Stimulated activated CD4-positive, alpha-beta T cell treated with anti-CD3 and anti-CD28 coated beads, Interleukin-12 subunit alpha, Interleukin-12 subunit beta, amount 100 ng/mL, for 48 hours (primary cell): ENCODE data around the gene SLC25A13.
"Not testable (repeated sequence)": the region's sequence is repeated elsewhere in the genome, so short reads cannot be mapped to it uniquely, and the experiment has no call there.

Experiments
- DNase-seq, 3 donors: peaks; one replicate each; pipeline ENCODE4 v3.0.0-alpha.2; 2020; ENCODE audit warnings: low read depth in 2 of 3, low spot score in 1 of 3

Gene SLC25A13, protein sequence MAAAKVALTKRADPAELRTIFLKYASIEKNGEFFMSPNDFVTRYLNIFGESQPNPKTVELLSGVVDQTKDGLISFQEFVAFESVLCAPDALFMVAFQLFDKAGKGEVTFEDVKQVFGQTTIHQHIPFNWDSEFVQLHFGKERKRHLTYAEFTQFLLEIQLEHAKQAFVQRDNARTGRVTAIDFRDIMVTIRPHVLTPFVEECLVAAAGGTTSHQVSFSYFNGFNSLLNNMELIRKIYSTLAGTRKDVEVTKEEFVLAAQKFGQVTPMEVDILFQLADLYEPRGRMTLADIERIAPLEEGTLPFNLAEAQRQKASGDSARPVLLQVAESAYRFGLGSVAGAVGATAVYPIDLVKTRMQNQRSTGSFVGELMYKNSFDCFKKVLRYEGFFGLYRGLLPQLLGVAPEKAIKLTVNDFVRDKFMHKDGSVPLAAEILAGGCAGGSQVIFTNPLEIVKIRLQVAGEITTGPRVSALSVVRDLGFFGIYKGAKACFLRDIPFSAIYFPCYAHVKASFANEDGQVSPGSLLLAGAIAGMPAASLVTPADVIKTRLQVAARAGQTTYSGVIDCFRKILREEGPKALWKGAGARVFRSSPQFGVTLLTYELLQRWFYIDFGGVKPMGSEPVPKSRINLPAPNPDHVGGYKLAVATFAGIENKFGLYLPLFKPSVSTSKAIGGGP

GRCh38 chr7:96321658-96322372 lies at the start of gene SLC25A13:
TSS of gene SLC25A13 (minus strand) at chr7:96322098. CDS start at chr7:96321956, 142 bp downstream.
- peak in 2 of 3 donors; percentile 42 to 70 for DNase-seq

- not testable (repeated sequence) for DNase-seq
These were observed 44.0 kb upstream of the SLC25A13 start for GRCh38 chr7:96365916-96366315.

DNA sequence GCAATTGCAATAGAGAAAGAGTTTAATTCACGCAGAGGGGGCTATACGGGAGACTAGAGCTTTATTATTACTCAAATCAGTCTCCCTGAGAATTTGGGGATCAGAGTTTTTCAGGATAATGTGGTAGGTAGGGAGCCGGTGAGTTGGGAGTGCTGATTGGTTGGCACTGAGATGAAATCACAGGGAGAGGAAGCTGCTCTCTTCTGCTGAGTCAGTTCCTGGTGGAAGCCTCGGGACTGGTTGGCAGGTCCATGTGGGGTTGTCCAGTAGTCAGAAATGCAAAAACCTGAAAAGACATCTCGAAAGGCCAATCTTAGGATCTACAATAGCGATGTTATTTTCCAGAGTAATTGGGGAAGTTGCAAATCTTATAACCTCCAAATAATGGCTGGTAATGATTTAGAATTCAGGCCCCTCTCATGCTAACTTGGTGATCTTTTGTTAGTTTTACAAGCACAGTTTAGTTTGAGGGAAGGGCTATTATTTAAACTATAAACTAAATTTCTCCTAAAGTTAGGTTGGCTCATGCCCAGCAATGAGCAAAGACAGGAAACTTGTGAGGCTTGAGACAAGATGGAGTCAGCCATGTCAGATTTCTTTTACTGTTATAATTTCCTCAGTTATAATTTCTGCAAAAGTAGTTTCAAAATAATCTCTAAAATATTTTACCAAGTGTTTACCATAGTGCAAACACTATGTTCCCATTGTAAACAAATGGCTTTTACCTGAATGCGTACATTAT lies 39.4 kb upstream of the SLC25A13 start:
- no peak for DNase-seq

GRCh38 chr7:96359876-96360275 lies 38.0 kb upstream of the SLC25A13 start:
- no peak for DNase-seq

GRCh38 chr7:96358236-96358971 lies 36.5 kb upstream of the SLC25A13 start:
- not testable (repeated sequence) for DNase-seq

DNA sequence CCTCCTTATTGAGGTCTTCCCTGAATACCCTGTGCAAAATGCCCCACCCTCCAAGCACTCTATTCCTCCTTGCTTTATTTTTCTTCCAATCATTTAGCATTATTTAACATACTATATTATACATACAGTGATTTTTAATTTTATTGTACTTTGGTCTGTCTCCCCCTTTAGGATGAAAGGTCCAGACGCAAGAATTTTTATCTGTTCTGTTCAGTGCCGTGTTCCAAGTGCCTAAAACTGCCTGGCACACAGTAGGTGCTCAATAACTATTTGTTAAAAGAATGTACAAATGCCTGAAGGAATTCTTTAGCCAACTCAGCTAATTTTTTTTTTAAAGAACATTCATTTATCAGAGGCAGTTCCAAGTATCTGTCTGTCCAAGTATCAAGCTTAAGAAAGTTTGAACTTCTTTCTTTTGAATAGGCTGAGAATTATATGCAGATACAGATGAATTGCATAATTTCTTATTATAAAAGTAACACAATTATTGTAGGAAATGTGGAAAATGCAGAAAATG lies 34.1 kb upstream of the SLC25A13 start:
- DNase-seq, result no peak

DNA sequence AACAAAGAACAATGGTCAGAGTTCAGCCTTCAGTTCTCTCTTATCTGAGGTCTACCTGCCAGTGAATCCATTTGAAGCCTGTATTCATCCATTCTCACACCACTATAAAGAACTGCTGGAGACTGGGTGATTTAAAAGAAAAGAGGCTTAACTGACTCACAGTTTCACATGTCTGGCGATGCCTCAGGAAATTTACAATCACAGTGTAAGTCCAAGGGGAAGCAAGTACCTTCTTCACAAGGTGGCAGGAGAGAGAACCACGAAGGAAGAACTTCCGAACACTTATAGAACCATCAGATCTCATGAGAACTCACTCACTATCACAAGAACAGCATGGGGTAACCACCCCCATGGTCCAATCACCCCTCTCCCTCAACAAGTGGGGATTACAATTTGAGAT lies 33.0 kb upstream of the SLC25A13 start:
- no peak for DNase-seq

DNA sequence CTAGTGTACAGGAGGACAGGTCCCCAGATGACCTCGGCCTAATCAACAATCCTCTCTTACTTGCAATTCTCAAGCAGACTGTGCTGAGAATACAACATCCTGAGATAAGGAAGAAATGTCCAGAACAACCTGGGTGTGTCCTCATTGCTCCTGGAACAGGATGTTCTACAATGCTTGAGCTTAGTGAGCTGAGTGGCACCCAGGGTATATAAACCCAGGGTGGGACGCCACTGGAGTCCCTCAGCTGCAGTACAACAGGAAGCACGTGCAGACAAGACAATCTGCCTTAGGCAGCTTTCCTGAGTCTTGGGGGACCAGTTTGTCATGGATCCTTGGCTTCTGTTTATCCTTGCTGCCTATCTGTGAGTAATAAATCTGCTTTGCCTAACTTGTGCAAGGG lies 27.7 kb upstream of the SLC25A13 start:
- DNase-seq, result no peak

DNA sequence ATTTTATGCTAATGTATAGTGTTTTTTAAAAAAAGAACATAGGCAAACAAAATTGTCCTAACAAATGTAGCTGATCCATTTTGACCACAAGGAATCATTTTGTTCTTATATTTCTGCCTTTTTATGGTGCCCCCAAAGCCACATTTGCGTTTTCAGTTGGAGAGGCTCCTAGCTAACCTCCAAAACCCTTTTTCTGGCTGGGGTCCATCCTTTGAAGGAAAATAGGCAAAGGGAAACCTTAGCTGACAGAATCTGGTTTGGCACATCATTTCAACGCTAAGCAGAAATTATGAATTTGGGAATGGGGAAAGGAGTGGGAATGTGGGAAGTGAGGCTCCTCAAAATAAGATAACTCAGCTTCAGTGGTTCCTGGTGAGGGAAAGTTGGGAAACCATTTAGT lies 25.6 kb upstream of the SLC25A13 start:
- DNase-seq, result no peak

- no peak for DNase-seq
These were observed 24.5 kb upstream of the SLC25A13 start for GRCh38 chr7:96346293-96346953.

GRCh38 chr7:96344236-96344635 lies 22.3 kb upstream of the SLC25A13 start:
- DNase-seq, result no peak

DNA sequence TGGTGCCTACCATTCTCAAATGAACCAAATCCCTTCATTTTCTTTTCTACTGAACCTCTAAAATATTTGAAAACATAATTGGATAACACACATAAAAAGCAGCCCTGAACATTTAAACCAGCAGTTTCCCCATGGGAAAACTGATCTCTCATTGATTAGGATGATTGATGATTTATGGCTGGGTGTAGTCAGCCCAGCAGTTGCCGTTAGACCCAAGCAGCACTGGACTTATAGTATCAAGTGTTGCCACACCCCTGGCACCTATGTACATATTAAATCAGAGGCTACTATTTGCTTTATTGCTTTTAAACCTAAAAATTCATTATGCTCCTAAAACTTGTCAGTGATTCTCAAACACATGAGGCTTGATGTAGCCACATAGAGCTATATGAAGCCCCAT lies 20.2 kb upstream of the SLC25A13 start:
- DNase-seq, result no peak

- no peak for DNase-seq
These were observed 15.6 kb upstream of the SLC25A13 start for GRCh38 chr7:96337519-96337918.

DNA sequence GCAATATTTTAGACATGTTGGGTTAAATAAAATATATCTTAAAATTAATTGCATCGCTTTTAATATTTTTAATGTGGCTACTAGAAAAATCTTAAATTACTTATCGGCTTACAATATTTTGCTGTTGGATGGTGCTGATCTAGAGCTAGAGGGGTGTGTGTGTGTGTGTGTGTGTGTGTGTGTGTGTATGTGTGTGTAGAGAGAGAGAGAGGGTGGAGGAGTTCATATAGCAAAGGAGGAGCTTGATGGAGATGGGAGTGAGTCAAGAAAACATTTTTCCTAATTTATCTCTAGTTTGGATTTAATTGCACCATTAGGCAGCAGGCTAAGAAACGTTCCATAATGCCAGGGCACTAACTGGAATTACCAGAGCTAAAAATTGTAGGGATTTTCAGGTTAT lies 10.4 kb upstream of the SLC25A13 start:
- DNase-seq, result no peak

DNA sequence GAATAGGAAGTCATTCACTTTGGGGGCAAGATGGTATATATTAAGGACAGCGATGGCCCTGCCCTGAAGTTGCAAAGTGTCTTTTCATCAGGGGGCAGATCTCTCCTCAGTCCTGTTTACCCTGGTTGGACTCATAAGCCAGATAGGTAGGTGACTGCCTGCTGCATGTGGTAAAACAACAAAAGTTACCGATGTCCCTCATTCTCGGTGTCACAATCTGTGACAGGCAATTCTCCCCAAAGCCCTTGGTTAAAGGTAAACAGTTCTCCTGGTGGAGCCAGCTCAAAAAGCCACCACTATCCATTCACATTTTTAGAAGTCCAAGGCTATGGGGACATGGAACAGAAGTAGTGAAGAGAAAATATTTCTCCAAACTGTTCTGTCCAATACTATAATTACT lies 9.9 kb upstream of the SLC25A13 start:
- no peak for DNase-seq

DNA sequence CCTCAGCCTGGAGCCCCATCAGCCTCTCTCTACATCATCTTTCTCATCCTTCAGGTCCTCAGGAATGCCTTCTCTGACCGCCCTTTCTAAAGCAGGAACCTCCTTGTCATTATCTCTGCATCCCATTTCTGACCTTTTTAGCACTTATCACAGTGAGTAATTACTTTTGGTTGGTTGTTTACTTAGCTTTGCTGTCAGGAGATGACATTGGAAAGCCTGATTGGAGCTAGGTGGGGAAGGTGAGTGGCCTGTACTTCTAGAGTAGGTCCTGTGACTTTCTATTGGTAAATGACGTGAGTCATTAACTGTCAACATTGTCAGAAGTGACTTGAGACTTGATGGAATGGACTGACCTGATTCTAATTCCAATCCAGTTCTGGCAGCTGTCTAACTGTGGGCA lies 9.3 kb upstream of the SLC25A13 start:
- DNase-seq, result no peak

DNA sequence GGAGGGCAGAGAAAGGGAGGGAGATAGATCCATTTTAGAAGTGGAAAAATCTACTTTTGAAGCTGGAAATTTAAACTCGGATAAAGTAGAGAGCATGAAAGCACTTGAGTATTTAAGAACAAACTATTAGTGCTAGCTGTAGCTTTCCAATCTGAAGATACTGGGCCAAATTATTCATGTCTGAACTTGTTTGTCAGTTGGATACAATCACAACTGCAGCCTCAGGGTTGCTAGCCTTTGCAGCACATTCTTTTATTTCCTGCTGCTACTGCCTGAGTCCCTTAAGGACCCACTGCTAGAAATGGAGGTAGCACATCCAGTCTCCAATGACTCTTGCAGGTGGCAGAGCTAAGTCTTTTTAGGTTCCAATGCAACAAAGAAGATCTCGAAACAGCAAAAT lies 8.3 kb upstream of the SLC25A13 start:
- DNase-seq, result no peak

- no peak for DNase-seq
These were observed 7.3 kb upstream of the SLC25A13 start for GRCh38 chr7:96329241-96329640.

DNA sequence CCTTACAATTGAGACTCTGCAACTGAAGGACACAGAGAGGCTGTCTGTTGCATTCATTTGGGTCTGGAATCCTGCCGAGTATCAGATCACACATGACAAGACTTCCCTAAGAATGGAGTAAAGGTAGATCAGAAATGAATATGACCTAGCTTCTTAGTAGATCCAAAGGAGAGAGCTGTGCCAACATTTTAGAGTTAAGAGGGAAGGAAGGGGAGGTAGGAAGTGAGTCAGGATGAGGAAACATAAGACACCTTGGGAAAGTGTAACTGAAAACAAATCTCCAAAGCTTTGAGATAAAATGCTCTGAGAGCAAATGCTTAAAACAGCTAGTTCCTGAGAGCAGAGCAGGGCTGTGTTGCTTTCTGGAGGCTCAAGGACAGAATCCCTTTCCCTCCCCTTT lies 6.1 kb upstream of the SLC25A13 start:
- no peak for DNase-seq

- no peak for DNase-seq
These were observed 5.5 kb upstream of the SLC25A13 start for GRCh38 chr7:96327429-96327828.
